ENCODE data around the gene RSPH4A. TPM values are rescaled to one million over a fixed set of nuclear protein-coding genes. Genes with fewer than 3 reads are reported as not detected.
"Not testable (repeated sequence)": the region's sequence is repeated elsewhere in the genome, so short reads cannot be mapped to it uniquely, and the experiment has no call there.

RSPH4A gene
- total RNA-seq, result under 1 TPM; 0.51 to 0.71 TPM
- long read RNA-seq, donor 1, result 0 reads
- long read RNA-seq, donor 2, partial matches to known transcripts, result 0 of 1 reads
- long read RNA-seq, donor 2, other reads (novel, unspliced or antisense), result 0 of 1 reads

DNA sequence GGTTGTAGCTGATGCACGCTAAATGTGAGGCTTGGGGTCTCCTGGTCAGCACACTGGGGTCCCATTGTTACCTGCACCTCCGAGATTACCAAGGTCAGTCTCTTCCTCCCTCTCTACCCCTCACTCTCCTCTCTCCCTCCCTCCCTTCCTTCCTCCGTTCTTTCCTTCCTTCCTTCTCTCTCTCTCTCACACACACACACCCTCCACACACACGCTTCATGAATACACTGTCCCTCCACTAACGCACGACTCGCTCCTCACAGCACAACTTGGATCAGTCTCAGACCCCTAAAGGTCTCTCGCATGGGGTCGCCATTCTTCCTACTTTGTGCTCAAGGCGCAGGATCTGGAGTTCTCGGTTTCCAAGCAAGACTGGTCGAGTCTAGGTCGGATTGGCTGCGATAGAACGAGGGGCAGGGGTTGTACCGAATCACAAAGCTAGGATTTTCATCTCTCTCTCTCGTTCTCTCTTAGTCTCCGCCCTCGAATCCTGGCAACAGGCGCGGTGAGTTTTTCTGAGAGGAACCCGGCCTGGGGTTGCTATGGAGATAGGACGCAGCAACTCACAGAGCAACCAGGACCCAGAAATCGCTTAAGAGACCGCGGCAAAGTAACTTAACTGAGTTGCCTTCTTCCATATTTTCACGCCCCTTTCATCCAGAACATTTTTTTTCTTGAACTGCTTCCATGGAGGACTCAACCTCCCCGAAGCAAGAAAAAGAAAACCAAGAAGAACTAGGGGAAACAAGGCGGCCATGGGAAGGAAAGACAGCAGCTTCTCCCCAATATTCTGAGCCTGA, at the start of gene RSPH4A:
Gene RSPH4A, plus strand, starts transcription at position 543 of the 800 bp plus-strand sequence. Its CDS starts 145 bp downstream, at position 688.
- intact Hi-C loops (cut with DNase I), result no loop called here
- peak; percentile 97 for DNase-seq (ENCODE audit: low spot score)

DNA sequence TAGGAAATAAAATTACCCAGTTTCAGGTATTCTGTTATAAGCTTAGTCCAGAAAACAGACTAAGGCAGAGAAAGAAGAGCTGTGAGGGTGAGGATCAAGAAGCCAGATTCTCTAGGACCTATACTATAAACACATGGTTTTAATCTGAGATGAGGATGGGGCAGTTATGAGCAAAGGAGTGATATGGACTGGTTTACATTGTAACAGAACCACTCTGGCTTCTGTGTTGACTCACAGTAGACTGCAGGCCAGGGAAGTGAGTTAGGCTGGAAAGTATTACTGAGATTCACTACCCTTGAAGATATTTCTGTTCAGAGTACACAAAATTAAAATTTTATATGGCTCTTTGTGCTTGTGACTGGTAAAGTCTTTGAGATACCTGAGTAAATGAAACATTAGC, 48.2 kb upstream of the RSPH4A start:
- DNase-seq (ENCODE audit: low spot score), result no peak
- intact Hi-C loops (cut with DNase I), result no loop called here

DNA sequence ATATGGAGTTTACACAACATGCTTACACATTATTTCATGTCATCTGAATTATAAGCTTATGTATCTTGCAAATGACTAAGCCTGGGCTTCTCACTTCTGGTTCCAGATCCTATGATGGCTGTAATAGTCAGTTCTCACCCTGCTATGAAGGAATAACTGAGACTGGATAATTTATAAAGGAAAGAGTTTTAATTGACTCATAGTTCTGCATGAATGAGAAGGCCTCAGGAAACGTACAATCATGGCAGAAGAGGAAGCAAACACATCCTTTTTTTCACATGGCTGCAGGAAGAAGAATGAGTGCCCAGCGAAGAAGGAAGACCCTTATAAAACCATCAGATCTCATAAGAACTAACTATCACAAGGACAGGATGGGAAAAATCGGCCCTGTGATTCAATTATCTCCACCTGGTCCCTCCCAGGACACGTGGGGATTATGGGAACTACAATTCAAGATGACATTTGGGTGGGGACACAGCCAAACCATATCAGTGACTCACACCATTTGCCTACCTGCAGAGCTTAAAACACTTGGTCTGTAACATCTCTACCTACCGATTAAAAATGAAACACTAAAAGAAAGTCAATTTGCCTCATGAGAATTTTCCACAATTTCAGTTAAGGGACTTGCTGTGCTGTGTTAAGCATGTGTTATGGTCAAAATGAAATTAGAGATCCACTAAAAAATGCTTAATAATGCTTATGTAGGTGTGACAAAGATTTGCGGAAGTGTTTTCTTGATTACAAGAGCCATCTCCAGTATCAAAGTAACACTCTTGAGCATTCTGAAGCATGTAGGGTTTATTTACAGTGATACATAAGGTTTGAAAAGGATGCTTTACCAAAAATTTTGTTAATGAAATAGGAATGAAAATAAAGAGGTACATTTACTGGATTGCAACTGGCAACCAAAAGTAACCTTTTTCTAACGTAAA, 47.2 kb upstream of the RSPH4A start:
- intact Hi-C loops (cut with DNase I), result no loop called here
- DNase-seq (ENCODE audit: low spot score), result no peak

DNA sequence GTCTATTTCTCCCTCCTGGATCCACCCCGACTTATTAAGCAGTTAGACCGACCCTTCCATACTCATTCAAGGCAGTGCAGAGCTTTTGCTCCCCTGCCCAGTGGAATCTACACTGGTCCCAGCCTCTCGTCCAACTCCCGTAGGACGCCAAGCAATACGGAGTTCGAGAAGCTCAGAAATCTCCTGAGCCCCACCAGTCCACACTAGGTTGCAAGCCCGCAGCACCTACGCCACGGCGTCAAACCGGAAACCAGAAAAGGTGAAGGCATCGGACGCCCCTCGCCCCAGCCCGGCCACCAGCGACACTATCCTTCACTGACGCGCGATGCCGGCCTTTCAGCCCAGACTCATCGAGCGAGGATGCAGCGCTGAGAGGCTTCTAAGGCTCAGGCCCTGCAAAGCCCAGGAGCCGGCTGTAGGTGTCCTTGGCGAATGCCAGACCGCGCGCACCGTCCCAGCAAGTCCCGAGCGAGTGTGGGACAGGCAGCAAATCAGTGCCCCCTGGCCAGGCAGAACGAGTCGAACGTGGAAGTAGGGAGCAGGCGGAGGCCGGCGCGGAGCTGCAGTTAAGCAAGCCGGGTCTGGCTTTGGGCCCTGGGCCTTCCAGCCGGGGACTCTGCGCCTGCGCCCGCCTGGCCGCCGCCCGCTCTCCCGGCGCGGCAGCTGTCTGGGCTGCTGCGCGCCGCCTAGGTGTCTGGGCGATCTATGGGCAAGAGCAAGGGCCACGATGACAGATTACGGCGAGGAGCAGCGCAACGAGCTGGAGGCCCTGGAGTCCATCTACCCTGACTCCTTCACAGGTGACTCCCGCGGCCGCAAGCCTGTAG, 45.2 kb upstream of the RSPH4A start, which contains the start of gene RWDD1:
Gene RWDD1, plus strand, starts transcription at position 649 of the 827 bp plus-strand sequence. Its CDS starts 79 bp downstream, at position 728.
- intact Hi-C loops (cut with DNase I), result no loop called here
- peak; percentile 100 for DNase-seq (ENCODE audit: low spot score)

DNA sequence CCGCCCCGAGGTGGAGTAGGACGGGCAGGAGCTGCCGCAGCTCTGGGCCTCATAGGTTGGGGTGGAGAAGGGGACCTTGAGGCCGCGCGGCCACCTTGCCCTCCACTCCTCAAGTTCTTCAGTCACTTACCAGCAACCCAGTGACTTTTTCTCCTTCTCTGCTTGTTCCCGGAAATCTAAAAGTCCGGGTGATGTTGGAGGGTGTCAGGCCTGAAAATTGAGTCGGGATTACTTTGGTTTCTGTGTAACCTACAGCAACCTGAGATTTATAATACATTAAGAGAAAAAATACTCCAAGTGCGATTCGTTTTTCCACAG, 44.6 kb upstream of the RSPH4A start:
- intact Hi-C loops (cut with DNase I), result no loop called here
- DNase-seq (ENCODE audit: low spot score), result no peak

DNA sequence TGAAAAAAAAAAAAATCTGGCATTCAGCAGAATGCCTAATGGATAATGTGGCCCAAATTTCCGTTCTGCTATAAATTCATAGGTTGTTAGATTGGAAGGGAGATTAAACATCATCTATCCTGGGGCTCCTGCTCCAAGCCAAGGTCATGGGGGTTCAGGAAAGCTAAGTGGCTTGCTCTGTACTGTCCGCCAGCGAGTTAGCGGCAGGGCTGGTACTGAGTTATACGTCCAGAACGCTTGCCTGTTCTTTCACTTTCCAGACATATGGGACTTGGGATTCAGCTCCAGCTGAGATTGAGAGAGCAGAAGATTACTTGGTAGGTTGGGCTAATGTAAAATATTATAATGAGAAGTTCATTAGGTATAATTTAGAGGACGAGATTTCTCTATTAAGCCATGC, 44.1 kb upstream of the RSPH4A start:
- DNase-seq (ENCODE audit: low spot score), result peak; percentile 38
- intact Hi-C loops (cut with DNase I), result no loop called here

DNA sequence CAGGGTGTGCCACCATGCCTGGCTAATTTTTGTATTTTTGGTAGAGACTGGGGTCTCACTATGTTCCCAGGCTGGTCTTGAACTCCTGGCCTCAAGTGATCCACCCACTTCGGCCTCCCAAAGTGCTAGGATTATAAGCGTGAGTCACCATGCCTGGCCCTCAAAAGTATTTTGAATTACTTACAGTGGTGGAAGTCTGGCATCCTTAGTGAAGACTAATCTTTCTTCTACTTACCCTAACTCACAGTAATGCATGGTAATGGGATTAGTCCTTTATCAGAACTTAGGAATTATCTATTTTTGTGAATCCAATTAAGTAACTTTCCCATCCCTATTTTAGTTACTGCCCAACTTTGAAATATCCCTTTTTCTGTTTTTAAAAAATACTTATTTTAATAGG, 41.1 kb upstream of the RSPH4A start:
- no peak for DNase-seq (ENCODE audit: low spot score)
- intact Hi-C loops (cut with DNase I), result no loop called here

DNA sequence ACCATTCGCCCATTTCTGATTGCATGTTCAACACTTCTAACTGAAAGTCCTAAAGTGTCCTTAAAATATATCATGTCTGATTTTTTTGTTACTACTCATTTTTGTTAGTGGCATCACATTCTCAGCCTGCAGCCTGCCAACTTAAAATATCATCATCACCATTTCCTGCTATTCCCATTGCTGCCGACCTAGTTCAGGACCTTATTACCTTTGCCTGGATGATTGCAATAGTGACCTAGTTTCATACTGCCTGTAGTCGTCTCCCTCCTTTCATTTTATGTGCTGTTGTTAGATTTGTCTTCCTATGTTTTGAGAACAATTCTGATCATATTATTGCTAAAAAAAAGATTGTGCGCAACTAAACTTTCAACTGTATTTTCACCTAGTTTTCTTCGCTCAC, 38.8 kb upstream of the RSPH4A start:
- no peak for DNase-seq (ENCODE audit: low spot score)
- intact Hi-C loops (cut with DNase I), result no loop called here

DNA sequence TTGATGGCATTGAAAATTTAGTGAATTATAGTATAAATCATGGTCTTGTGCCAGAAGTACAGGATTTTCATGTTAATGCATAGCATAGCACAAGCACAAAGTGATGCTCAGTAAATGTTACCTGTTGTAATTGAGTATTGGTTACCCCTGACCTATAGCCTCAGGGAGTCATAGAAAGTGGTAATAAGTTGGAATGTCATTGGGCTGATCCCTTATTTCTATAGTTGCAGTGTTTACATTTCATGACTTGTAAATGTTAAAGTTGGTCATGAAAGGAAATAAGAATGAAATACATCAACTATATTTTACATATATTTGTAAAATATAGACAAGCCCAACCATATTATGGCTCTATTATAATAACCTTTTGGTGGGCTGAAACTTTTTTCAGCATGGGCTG, 37.9 kb upstream of the RSPH4A start:
- DNase-seq (ENCODE audit: low spot score), result no peak
- intact Hi-C loops (cut with DNase I), result no loop called here

DNA sequence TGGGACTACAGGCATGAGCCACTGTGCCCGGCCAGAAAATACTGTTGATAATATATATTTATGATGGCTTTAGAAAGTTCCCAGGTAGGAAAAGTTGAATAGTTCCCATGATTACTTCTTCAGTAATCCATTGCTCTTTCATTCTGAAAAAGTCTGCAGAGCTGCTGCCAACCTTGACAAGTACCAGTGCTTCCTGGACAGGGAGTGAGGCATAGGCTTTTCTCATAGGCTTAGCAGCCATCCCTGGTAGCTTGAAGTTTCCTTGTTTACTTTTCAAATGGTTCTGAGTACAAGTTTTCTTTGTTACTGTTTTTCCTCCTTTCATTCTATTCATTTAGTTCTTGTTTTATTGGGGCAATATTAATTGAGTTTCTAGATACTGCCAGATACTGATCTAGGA, 37.1 kb upstream of the RSPH4A start:
- intact Hi-C loops (cut with DNase I), result no loop called here

DNA sequence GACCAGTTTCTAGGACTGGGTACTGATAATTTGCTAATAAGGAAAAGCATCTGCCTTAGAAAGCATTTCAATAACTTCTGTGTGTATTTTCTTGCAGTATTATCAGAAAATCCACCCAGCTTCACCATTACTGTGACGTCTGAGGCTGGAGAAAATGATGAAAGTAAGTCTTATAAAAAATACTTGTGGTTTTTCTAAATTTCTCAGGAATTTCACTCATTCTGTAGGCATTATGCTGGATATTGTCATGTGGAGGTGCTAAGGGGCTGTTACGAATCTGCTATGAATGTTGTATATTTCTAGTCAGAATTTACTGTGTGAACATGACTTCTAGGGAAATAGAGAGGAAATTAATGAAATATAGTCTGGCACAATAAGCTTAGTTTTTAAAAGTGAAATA, 36.1 kb upstream of the RSPH4A start:
- DNase-seq (ENCODE audit: low spot score), result no peak
- intact Hi-C loops (cut with DNase I), result no loop called here

More for the DNA sequence above, 37.1 kb upstream of the RSPH4A start:
- no peak for DNase-seq (ENCODE audit: low spot score)

DNA sequence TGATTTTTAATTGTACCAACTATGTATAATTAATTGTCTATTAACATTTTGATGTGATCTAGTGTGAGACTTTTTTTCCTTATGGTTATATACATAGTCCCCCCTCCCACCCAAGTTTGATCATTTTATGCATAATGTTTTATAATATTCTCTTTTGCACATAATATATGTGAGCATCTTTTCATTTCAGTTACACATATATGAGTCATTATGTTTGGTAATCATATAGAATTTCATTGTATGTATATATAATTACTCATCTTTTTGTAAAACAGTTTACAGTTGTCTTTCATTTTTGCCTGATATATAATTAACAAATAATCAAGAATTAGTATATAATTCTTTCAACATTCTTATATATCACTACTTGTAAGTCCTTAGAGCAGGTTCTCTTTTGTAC, 30.0 kb upstream of the RSPH4A start:
- DNase-seq (ENCODE audit: low spot score), result no peak

DNA sequence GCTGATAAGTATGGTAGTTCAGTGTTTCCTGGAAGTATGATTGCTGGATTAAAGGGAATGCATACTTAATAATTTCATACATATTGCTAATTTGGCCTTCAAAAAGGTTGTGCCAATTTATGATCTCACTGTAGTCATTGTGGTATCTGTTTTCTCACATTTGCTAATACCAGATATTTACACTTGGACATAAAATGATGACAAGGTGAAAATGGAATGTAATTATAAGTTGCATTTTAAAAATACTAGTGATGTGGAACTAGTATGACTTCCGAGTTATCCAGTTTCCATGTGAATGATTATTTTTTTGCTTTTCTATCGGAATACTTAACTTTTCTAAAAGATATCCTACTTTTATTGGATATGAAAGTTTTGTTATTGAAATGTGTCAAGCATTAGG, 29.5 kb upstream of the RSPH4A start:
- intact Hi-C loops (cut with DNase I), result no loop called here

More for the DNA sequence above, 30.0 kb upstream of the RSPH4A start:
- intact Hi-C loops (cut with DNase I), result no loop called here

DNA sequence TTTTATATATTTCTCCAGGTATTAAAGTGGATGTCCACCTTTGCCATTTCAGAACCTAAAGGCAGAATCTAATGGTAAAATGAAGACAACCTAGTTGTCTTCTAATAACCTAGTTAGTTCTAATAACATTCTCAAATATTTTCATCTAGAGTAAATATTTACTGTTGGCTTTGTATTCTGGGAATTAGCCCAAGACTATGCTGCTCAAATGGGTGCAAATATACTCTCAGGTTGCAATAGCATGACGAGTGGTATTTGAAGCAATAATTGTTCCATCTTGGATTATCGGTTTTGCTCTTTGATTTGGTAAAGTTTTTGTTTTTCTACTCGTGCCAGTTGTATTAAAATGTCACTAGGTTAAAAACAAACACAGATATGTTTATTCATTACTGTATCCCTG, 21.0 kb upstream of the RSPH4A start:
- no peak for DNase-seq (ENCODE audit: low spot score)
- intact Hi-C loops (cut with DNase I), result no loop called here

More for the DNA sequence above, 29.5 kb upstream of the RSPH4A start:
- no peak for DNase-seq (ENCODE audit: low spot score)

DNA sequence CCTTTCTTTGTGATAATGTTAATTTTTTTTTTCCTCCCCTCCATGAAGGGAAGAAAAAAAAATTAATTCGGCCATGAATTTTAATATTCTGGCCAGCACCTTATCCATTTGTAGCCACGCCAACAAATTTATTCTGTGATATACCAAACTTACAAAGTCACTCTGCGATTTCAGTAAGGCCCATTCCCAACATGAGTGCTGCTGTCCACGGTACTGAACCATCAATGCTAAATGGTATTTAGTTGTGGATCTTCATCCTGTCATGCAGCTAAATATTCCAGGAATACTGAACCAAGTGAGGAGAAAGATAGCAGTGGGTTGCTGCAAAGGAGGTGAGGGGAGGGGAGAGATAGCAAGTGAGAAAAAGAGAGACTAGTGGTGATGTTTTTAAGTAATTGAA, 19.5 kb upstream of the RSPH4A start:
- DNase-seq (ENCODE audit: low spot score), result no peak
- intact Hi-C loops (cut with DNase I), result no loop called here

DNA sequence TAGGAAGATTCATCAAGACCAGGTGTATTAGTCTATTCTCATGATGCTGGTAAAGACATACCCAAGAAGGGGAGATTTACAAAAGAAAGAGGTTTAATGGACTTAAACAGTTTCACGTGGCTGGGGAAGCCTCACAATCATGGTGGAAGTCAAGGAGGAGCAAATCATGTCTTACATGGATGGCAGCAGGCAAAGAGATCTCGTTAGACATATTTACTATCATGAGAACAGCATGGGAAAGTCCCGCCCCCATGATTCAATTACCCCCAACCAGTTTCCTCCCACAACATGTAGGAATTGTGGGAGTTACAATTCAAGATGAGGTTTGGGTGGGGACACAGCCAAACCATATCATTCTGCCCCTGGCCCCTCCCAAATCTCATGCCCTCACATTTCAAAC, 12.4 kb upstream of the RSPH4A start:
- intact Hi-C loops (cut with DNase I); DNase-seq (ENCODE audit: low spot score): not testable (repeated sequence)

DNA sequence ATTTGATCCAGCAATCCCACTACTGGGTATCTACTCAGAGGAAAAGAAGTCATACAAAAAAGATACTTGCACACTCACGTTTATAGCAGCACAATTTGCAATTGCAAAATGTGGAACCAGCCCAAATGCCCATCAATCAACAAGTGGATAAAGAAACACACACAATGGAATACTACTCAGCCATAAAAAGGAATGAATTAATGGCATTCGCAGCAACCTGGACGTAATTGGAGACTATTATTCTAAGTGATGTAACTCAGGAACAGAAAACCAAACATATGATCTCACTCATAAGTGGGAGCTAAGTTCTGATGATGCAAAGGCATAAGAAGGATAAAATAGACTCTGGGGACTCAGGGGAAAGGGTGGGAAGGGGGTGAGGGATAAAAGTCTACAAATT, 11.4 kb upstream of the RSPH4A start:
- DNase-seq (ENCODE audit: low spot score); intact Hi-C loops (cut with DNase I): not testable (repeated sequence)

DNA sequence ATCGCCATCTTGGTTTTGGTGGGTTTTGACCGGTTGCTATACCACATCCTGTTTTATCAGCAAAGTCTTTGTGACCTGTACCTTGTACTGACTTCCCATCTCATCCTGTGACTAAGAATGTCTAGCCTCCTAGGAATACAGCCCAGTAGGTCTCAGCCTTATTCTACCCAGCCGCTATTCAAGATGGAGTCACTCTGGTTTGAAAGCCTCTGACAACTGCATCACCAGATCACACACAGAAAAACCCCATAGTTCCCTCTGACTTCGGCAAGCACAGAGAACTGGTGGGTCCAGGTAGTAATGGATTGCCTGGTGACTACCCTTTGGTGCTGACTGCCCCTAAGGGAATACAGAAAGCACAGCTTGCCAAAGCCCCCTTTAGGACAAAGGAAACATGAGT, 10.3 kb upstream of the RSPH4A start:
- intact Hi-C loops (cut with DNase I), result no loop called here
- DNase-seq (ENCODE audit: low spot score), result no peak

DNA sequence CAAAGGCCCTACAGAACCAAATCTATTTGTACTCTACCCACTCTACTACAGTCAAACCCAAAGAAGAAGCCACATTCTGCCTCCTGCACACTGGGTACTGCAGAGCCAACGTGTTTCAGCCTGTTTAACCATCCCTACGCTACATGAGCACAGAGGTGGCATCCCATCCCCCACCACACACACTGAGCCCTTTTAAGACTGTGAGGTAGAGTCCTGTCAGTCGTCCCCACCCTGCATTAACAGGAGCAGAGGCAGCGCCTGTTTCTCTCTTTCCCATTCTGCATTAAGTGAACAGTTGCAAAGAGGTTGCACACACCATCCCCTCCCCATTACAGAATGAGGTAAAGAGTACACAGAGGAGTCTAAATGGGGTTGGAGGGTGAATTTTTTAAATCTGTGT, 5.2 kb upstream of the RSPH4A start:
- no peak for DNase-seq (ENCODE audit: low spot score)
- intact Hi-C loops (cut with DNase I), result no loop called here

DNA sequence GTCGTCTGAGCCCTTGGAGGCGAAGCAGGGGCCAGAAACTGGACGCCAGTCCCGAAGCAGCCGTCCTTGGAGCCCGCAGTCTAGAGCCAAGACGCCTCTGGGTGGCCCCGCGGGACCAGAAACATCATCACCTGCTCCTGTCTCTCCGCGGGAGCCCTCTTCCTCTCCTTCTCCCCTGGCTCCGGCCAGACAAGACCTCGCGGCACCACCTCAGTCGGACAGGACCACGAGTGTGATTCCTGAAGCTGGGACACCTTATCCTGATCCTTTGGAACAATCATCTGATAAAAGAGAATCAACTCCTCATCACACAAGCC, 416 bp downstream of the RSPH4A start:
- intact Hi-C loops (cut with DNase I), result no loop called here
- DNase-seq (ENCODE audit: low spot score), result no peak

Measured in posterior vena cava (tissue), 2 donors.